ENCODE data around the gene HOXA5. TPM values are rescaled to one million over a fixed set of nuclear protein-coding genes. Genes with fewer than 3 reads are reported as not detected.

Gene HOXA5
- total and polyA plus RNA-seq, 11 donors = 0.07 to 2.8 (median 0.36) TPM; not detected in 7

DNA sequence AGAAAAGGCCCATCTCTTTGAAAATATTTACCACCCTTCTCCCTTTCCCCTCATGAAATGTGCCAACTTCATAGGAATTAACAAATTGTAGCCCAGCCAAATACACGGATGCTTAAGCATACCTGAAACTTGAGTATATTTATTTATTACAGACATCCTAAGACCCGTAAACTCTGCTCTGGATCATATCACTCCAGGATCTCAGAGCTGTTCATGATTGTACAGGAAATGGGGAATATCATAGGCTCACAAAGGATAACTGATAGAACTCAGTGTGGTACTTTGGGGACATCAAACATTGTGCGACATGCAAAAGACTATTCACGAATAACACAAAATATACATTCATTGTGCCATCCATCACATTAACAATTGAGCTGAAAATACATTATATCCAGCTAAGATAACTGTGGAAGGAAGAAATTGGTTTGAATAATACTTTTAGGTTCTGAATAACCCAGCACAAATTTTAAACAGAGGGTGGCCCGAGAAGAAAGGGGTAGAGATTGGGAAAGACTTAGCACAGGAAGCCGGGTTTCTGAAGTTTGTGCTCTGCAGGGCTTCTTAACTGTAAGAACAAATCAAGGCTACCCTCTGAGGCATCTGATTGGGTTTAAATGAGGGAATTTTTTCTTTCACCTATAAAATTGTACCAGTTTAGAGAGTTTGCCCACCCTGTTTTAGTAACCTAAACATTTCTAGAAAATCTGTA lies 50.1 kb downstream of the HOXA5 start:
- intact Hi-C loops (cut with DNase I) = no loop called here
- TF ChIP-seq, protein P1, sequence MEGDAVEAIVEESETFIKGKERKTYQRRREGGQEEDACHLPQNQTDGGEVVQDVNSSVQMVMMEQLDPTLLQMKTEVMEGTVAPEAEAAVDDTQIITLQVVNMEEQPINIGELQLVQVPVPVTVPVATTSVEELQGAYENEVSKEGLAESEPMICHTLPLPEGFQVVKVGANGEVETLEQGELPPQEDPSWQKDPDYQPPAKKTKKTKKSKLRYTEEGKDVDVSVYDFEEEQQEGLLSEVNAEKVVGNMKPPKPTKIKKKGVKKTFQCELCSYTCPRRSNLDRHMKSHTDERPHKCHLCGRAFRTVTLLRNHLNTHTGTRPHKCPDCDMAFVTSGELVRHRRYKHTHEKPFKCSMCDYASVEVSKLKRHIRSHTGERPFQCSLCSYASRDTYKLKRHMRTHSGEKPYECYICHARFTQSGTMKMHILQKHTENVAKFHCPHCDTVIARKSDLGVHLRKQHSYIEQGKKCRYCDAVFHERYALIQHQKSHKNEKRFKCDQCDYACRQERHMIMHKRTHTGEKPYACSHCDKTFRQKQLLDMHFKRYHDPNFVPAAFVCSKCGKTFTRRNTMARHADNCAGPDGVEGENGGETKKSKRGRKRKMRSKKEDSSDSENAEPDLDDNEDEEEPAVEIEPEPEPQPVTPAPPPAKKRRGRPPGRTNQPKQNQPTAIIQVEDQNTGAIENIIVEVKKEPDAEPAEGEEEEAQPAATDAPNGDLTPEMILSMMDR (IDR thresholded peaks at IDR 0.05) = no peak
- no peak for TF ChIP-seq POLR2A (IDR thresholded peaks at IDR 0.05)
- no peak for DNase-seq
- 27 to 48% (median 36%) methylated on average over 6 of the region's 6 CpGs for WGBS, 4 donors
- peaks cover 0 to 23% (median 12%) of the 10 kb centered on the region in 12 donors for H3K4me1 ChIP-seq
- H3K4me3 ChIP-seq = no peak overlapping the region
- no peaks in the 10 kb centered on the region for H3K36me3 ChIP-seq
- peaks cover 44 to 100% (median 79%) of the 10 kb centered on the region in 9 donors for H3K27me3 ChIP-seq
- ATAC-seq = no peak
- no peak overlapping the region for H3K27ac ChIP-seq
- H3K9me3 ChIP-seq = peaks cover 0 to under 1% (median 0%) of the 10 kb centered on the region in 12 donors

DNA sequence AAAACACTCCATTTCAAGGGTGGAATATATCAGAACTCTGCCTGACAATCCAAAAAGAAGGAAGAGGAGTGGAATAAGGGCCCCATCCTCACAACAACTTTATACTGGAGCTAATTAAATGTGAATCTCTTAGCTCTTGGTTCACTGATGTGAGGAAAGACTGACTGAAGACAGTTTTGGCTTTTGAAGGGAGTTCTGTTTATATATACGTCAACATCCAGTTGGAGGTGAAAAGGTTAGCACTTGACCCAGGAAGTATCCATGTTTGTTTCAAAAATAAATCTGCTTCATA lies 50.7 kb downstream of the HOXA5 start:
- TF ChIP-seq, protein P1 (IDR thresholded peaks at IDR 0.05) = no peak
- TF ChIP-seq POLR2A (IDR thresholded peaks at IDR 0.05) = no peak
- 39 to 63% (median 47%) methylated on average over 1 of the region's 1 CpG for WGBS, 4 donors
- Histone ChIP-seq H3K27me3 (peaks cover 43 to 100% (median 79%) of the 10 kb centered on the region in 9 donors), H3K27ac (no peak overlapping the region), H3K4me1 (peaks cover 0 to 20% (median 12%) of the 10 kb centered on the region in 12 donors), H3K36me3 (no peaks in the 10 kb centered on the region), H3K4me3 (no peak overlapping the region), H3K9me3 (peaks cover 0 to 6% (median 0%) of the 10 kb centered on the region in 12 donors)
- ATAC-seq = no peak
- intact Hi-C loops (cut with DNase I) = no loop called here
- no peak for DNase-seq

DNA sequence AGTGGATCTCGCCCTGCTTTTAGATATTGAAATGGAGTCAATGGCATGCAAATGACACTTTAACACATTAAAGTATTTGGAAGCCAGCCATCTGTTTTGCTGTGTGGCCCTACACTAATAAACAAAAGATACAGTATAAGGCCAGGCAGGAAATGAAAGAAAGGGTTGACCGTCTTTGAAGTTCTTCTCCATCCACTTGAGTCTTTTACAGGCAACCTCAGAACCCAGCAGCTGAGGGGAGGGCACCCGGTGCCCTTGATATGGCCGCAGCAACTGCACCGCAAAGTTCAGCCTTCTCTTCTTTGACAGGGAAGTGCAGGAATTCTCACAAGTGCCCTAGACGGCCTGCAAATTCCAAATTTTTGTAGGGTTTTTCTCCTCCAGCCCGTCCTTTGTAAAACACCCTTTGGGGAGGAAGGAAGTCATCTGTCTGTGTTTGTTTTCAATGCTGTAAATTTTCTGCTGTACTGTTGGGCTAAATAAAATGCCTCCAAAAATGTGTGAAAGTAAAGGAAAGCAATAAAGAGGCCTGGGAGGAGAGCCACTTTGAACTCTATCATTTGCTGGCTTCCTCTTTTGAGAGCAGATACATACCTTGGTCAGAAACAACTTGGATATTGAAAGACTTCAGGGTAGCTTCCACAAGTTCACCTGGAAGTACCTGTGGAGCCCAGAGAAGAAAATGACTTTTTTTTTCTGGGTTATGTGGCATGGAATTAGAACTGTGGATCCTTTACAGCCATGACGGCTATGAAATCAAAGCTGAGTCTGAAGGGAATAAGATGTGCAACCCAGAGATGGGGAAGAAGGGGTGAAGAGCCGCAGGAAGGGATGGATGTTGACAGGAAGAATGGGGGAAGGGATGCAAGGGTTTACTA lies 51.3 kb downstream of the HOXA5 start:
- ATAC-seq = no peak
- H3K4me1 ChIP-seq = peaks cover 0 to 17% (median 9%) of the 10 kb centered on the region in 12 donors
- no peak overlapping the region for H3K27ac ChIP-seq
- peaks cover 41 to 100% (median 79%) of the 10 kb centered on the region in 9 donors for H3K27me3 ChIP-seq
- H3K4me3 ChIP-seq = no peak overlapping the region
- H3K36me3 ChIP-seq = no peaks in the 10 kb centered on the region
- DNase-seq = no peak
- intact Hi-C loops (cut with DNase I) = no loop called here
- TF ChIP-seq, protein P1 (IDR thresholded peaks at IDR 0.05) = no peak
- TF ChIP-seq POLR2A (IDR thresholded peaks at IDR 0.05) = no peak
- WGBS, 4 donors = 17 to 46% (median 25%) methylated on average over 9 of the region's 9 CpGs
- peaks cover 0 to 7% (median 0%) of the 10 kb centered on the region in 12 donors for H3K9me3 ChIP-seq

DNA sequence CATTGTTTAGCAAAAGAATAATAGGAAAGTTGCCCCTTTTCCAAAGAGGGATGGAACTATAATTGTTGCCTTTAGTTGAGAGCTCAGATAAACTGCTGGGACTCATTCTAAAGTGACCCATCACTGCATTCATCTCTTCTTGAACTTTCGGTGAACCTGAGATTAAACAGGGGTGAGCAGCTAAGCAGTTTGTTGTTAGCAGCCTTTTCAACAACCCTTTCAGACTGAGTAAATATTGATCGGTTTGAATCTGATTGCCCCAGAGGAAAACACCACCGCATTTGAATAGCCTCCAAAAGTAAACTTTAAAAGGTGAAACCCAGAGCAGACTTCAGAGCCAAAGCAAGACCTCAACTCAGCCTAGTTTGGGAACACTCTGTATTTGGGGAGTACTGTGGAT lies 52.4 kb downstream of the HOXA5 start:
- 9 to 39% (median 21%) methylated on average over 3 of the region's 3 CpGs for WGBS, 4 donors
- Histone ChIP-seq H3K27me3 (peaks cover 33 to 100% (median 74%) of the 10 kb centered on the region in 9 donors), H3K27ac (no peak overlapping the region), H3K36me3 (no peaks in the 10 kb centered on the region), H3K4me3 (no peak overlapping the region), H3K9me3 (peaks cover 0 to 7% (median 0%) of the 10 kb centered on the region in 12 donors), H3K4me1 (peaks cover 0 to 8% (median under 1%) of the 10 kb centered on the region in 12 donors)
- TF ChIP-seq POLR2A (IDR thresholded peaks at IDR 0.05) = no peak
- TF ChIP-seq, protein P1 (IDR thresholded peaks at IDR 0.05) = no peak
- DNase-seq (no peak), ATAC-seq (no peak)
- intact Hi-C loops (cut with DNase I) = no loop called here

Data from heart left ventricle (tissue), 16 donors.